Mononuclear cell (primary cell): ENCODE measurements around the gene ATXN7. TPM values are rescaled to one million over a fixed set of nuclear protein-coding genes. Genes with fewer than 3 reads are reported as not detected.

ENCODE experiments used
- H3K27me3 ChIP-seq: 2 replicates; pipeline ENCODE4 v1.6.0; 2011; ENCODE audit warnings: low read length, control low read depth; ENCODE audit not compliant: insufficient read depth
- H3K4me1 ChIP-seq: 2 replicates; pipeline ENCODE4 v1.5.1; 2011; ENCODE audit warnings: mild to moderate bottlenecking, low read length, control low read depth; ENCODE audit not compliant: insufficient read depth
- H3K4me3 ChIP-seq: 2 replicates; pipeline ENCODE4 v1.5.1; 2011; ENCODE audit warnings: mild to moderate bottlenecking, low read length, moderate library complexity
- H3K9me3 ChIP-seq: 2 replicates; pipeline ENCODE4 v1.5.1; 2011; ENCODE audit warnings: low read depth, mild to moderate bottlenecking, control low read depth, low read length
- total RNA-seq: library from RNA; depleted of rRNA; stranded (reverse); fragments of >200 nt; gene quantifications from one replicate; pipeline ENCODE4 v1.2.3, GENCODE V29; 2012

The ATXN7 gene
- total RNA-seq, 1 donor: 121 TPM

DNA sequence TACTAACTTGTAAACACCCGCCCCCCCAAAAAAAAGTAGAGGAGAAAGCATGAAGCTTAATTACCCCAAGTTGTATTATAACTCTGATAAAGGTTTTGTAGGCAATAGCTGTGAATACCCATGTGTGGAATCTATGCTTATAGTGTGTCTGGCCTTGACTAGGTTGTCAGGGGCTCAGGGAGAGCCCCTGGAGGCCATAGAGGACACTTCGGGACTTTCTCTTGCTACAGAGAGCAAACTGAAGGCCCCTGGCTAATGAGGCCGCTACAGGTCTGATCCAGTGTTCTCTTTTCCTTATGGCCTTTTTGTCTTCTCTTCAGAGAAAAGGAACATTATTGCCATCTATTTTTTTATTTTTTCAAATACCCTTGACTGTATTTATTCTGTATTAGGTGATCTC lies 67.6 kb downstream of the ATXN7 start:
- Histone ChIP-seq H3K4me3 (no peak overlapping the region), H3K9me3 (no peaks in the 10 kb centered on the region), H3K4me1 (peaks cover 81% of the 10 kb centered on the region), H3K27me3 (no peaks in the 10 kb centered on the region)

DNA sequence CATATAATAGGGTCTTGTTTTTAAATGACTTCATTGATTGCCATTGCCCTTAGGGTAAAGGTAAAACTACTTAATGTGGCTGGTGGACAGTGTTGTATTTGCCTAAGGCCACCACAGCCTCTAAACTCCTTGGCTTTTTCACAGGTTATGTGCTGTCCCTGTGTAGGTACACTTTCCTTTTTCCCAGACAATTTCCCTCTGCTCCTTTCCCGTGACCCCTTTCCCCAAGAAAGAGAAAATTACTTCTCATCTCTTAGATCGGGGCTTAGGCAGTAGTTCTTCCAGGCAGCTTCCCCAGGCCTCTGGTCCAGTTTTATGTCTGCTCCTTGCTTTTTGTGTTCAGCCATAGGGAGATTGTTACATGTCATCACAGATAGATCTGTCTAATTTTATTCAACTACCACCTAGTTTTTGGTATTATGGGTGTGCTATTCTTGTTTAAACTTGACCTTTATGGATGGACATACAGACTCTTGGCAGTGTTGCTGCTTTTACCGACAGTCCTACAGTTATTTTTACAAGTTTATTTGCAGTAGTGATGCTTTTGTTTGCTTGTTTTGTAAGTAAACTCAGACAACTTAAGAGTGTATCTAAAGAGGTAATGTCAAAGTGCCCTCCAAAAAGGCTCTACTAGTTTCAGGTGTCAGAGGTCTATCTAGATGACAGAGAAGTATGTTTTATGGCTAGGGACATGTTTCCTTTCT lies 69.0 kb downstream of the ATXN7 start:
- Histone ChIP-seq H3K27me3 (no peaks in the 10 kb centered on the region), H3K9me3 (no peaks in the 10 kb centered on the region), H3K4me3 (no peak overlapping the region), H3K4me1 (peaks cover 75% of the 10 kb centered on the region)

DNA sequence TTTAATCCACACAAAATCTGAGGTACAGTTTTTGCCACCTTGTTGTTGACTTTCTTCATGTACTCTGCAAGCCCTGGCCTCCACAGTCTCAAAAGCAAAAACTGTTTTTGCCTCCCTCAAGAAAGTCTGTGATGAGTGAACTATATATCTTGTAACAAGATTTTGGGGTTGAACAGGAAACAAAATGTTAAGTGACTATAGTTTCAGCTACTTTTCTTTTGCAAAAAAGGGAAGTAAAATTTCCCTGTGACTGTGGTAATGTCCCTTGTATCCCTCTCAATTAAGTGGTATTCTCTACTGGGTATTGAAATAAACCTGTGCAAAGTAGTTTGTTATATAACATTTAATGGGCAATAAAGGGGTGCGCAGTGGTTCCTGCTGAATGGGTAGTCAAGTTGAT lies 69.8 kb downstream of the ATXN7 start:
- H3K4me3 ChIP-seq: no peak overlapping the region
- no peaks in the 10 kb centered on the region for H3K9me3 ChIP-seq
- H3K4me1 ChIP-seq: peaks cover 75% of the 10 kb centered on the region
- H3K27me3 ChIP-seq: no peaks in the 10 kb centered on the region

DNA sequence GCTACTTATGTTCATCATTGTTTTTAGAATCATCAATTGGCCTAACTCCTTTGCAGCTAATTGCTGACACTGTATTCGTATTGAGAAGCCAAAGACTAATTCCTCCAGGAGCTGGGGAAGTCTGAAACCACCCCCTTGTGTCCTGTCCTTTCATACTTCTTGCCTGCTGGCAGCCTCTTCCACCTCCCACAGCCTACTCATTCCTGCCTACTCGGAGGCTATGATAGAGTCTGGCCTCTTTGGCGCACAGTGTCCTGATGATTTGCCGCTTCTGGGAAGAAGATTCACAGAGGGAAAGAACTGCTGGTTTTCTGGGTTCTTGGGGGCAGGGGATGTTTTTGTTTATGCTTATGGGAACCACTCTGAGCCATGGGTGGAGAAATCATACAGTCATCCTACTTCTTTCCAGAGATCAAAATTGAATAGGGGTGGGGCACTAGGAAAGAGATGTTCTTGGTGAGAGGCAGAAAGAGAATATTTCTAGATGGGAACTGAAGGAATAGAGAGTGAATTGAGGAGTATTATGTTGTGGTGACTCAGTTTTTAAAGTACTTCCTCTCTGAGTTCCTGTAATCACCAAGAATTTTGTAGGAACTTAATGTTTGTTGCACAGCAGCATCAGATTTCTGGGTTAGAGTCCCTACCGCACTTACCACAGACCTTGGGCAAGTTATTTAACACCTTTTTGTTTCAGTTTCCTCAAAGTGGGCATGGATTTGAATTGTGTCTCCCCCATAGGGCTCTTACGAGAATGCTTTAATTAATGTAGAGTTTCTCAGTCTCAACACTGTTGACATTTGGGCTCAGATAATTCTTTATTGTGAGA lies 70.6 kb downstream of the ATXN7 start:
- Histone ChIP-seq H3K27me3 (no peaks in the 10 kb centered on the region), H3K4me3 (no peak overlapping the region), H3K4me1 (peaks cover 75% of the 10 kb centered on the region), H3K9me3 (no peaks in the 10 kb centered on the region)

DNA sequence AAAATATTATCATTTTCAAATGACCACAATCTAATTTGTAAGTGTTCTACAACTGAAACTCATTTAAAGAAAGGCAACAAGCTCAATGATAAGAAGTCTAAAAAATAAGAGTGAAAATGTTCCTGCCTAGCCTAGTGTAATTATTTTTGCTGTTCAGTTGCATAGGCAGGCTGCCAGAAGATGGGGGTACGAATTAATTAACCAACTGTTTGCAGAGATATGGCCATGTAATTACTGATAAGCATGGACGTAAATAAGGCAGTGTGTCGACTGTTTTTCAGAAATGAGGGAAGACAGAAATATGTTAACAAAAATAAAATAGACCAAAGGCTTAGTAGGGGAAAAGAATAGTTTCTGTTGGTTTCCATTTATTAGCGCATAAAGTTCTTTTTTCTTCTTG lies 73.3 kb downstream of the ATXN7 start:
- Histone ChIP-seq H3K4me1 (peaks cover 74% of the 10 kb centered on the region), H3K9me3 (no peaks in the 10 kb centered on the region), H3K4me3 (no peak overlapping the region), H3K27me3 (no peaks in the 10 kb centered on the region)

DNA sequence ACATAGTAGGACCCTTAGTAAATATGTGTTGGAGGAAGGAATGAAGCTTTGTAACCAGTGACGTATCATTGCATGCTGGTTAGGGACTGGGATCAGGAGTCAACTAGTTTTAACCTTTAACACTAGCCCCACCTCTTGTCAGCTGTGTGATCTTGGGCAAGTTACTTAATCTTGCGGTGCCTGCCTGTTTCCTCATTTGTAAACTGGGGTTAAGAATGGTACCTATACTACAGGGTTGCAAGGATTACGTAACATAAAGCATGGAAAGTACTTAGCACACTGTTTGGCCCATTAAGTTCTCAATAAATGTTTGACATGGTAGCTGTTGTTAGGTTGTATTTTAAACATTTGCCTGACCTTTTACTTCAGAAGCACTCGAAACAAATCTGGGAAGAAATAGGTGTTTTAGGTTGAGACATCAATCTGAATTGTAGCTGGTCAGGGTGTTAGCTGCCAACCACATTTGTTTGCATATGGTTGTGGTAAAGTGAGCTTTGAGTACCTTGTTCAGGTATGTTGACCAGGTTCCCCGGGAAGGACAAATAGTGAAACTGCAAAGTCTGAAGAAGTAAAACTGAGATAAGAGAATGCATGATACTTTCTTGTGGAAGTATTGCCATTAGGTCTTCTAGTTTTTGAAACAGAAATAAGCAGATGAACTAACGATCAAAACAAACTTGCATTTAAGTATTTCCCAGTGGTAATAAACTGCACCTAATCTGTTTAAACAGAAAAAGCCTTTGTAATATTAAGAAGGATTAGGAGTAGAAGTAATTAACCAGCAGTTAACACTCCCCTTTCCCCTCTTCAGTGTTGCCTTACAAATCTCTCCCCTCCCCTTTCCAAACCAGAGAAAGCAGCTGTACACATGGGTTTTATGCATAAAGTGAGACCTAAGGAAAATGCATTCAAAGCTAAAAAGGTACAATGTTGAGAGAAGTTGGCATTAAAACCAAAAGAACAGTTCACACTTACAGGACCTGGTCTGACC lies 74.3 kb downstream of the ATXN7 start:
- no peaks in the 10 kb centered on the region for H3K9me3 ChIP-seq
- H3K4me1 ChIP-seq: peaks cover 65% of the 10 kb centered on the region
- no peak overlapping the region for H3K4me3 ChIP-seq
- H3K27me3 ChIP-seq: no peaks in the 10 kb centered on the region

DNA sequence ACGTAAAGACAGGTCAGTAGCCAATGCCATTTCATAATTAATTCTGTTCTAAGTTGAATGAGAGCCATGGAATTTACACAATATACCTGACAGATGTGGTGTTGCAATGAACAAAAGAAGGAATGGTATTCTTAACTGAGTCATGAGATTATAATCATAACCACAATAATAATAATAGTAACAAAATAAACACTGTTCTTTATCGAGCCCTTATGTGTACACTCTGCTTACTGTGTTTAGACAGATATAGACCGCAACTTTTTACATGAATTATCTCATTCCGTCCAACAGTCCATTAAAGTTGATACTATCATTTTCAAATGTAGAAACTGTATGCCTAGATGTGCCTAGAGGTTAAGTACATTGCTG lies 76.7 kb downstream of the ATXN7 start:
- H3K4me1 ChIP-seq: peaks cover 46% of the 10 kb centered on the region
- H3K27me3 ChIP-seq: no peaks in the 10 kb centered on the region
- H3K9me3 ChIP-seq: no peaks in the 10 kb centered on the region
- no peak overlapping the region for H3K4me3 ChIP-seq

DNA sequence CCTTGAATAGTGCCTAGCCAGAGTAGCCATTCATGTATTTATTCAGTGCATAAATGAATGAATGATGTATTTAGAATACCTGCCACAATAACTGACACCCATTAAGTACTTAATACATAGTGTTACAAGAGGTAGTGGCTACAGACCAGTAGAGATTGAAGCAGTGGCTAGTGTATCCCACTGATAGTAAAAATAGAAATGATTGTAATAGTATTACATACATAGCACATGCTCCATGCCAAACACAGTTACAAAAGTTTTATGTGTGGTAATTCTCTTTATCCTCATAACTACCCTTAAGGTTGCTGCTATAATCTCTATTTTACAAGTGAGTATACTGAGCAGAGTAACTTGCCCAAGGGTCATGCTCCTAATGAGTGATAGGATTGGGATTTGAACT lies 78.9 kb downstream of the ATXN7 start:
- peaks cover 31% of the 10 kb centered on the region for H3K4me1 ChIP-seq
- H3K27me3 ChIP-seq: no peaks in the 10 kb centered on the region
- H3K9me3 ChIP-seq: no peaks in the 10 kb centered on the region
- no peak overlapping the region for H3K4me3 ChIP-seq

DNA sequence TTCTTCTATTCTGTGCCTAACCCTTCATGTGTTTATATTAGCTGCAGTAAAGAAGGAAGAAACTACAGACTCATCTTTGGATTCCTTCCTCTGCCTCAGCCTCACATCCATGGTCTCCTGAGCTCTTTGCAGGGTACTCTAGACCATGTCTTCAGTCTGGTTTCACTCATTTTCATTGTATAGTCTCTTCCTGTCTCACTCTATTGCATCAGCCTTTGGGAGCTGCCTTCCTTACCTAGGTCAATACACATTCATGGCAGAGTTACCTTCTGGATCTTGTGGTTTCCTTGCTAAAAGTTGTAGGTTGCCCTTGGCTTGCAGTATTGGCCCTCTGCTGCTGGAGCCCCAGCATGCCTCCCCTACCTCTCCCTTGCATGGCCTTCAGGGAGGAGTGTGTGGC lies 80.0 kb downstream of the ATXN7 start:
- Histone ChIP-seq H3K4me1 (peaks cover 20% of the 10 kb centered on the region), H3K4me3 (no peak overlapping the region), H3K27me3 (no peaks in the 10 kb centered on the region), H3K9me3 (no peaks in the 10 kb centered on the region)

DNA sequence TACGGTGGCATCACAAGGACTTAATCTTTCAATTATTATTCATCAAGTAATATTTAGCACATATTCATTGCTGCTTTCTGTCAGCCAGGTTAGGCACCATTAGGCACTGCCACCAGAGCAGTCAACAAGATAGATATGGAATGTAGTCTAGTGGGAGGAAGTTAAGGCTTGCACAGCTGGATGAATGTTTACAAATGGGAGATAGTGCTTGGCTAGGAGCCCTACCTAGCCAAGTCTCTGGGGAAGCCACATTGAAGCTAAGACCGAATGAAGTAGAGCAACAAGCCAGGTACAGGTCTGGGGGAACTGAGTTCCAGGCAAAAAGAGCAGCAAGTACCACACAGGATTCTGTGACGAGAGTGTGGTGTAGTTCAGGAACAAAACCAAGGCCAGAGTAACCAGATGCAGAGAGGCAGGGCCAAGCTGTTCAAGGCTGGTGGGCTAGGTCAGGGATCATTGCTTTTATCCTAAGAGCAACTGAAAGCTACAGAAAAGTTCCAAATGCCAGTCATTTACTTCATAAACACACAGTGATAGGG lies 82.0 kb downstream of the ATXN7 start:
- H3K4me3 ChIP-seq: no peak overlapping the region

DNA sequence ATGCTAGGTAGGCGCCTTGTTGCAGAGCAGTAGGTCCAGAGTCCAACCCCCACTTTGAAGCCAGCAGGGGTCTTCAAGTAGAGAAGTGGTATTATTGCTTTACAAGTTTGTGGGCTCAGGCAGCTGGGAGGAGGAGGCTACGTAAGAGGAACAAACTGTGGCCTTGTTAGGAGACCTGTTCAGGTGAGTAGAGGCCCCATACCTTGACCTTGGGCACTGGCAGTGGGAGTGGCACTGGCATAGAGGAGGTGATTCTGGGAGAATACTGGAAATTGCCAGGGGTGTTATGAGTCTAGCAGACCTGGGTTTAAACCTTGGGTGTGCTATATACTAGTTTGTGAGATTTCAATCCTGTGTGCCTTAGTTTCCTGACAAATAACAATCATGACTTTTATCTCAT lies 83.1 kb downstream of the ATXN7 start:
- Histone ChIP-seq H3K4me3 (no peak overlapping the region), H3K9me3 (no peaks in the 10 kb centered on the region), H3K4me1 (peaks cover 13% of the 10 kb centered on the region), H3K27me3 (no peaks in the 10 kb centered on the region)

More for the DNA sequence above, 82.0 kb downstream of the ATXN7 start:
- H3K9me3 ChIP-seq: no peaks in the 10 kb centered on the region
- peaks cover 8% of the 10 kb centered on the region for H3K4me1 ChIP-seq
- no peaks in the 10 kb centered on the region for H3K27me3 ChIP-seq

DNA sequence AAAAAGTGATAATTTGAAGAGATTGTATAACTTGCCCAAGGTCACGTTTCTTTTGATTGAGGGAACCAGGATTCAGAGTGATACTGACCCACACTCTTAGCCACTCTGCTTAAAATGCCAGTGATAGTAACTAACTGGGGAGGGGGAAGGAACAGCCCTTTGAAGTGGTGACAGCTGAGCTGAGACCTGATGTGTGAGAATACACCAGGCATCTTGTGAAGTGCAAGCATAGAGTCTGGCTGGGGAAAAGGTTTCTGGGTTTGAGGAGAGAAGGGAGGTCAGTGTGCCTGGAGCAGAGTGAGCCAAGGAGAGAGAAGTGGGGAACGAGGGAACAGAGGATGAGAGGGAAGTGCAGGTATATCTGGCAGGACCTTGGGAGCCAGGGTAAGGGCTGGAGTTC lies 83.9 kb downstream of the ATXN7 start:
- Histone ChIP-seq H3K9me3 (no peaks in the 10 kb centered on the region), H3K4me1 (peaks cover 13% of the 10 kb centered on the region), H3K4me3 (no peak overlapping the region), H3K27me3 (no peaks in the 10 kb centered on the region)

DNA sequence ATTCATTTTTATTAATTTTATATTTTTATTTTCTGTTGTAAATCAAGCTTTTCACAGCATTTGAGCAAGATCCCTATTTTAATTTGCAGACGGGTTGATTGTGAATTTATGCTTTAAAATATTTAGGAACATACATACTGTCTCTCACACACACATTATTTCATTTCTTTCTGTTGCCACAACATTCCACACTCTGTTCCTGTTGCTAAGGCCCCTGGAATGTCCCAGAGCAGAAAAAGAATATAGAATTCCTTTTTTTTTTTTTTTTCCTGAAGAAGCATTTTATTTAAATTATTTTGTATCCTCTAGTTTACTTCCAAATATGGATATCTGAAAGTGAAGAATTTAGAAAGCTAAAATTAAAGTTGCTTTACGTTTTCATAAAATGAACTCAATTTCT lies 85.3 kb downstream of the ATXN7 start:
- H3K27me3 ChIP-seq: no peaks in the 10 kb centered on the region
- no peaks in the 10 kb centered on the region for H3K9me3 ChIP-seq
- H3K4me3 ChIP-seq: no peak overlapping the region
- H3K4me1 ChIP-seq: peaks cover 7% of the 10 kb centered on the region

DNA sequence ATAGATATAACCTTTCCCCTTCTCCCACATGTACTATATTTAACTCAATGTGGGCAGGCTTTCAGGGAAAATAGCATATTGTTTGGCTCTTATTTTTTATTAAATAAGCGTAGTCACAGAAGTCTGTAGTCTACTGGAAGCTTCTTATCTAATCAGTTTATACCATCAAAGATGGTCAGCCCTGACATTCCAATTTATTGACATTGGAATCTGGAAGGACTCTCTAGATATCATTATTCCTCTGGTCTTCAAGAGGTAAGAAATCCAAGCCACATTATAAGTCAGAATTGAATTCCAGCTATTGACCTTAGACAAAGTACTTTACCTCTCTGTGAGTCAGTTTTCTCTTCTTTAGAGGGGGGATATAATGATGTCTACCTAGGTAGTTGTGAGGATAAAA lies 87.0 kb downstream of the ATXN7 start:
- H3K27me3 ChIP-seq: no peaks in the 10 kb centered on the region
- H3K4me1 ChIP-seq: peaks cover 7% of the 10 kb centered on the region
- no peaks in the 10 kb centered on the region for H3K9me3 ChIP-seq
- H3K4me3 ChIP-seq: no peak overlapping the region
